NCI-H2227 treated with DMSO at 0.1 percent for 48 hours (cell line): ENCODE measurements around the gene SMAGP.
A peak's percentile ranks its signal among the peaks of the same experiment; 100 is the strongest.
"Not testable (repeated sequence)": the region's sequence is repeated elsewhere in the genome, so short reads cannot be mapped to it uniquely, and the experiment has no call there.

Source experiments
- DNase-seq: peaks from one replicate; lab custom pipeline; 2025; lab: John Stamatoyannopoulos, UW

The SMAGP gene

DNA sequence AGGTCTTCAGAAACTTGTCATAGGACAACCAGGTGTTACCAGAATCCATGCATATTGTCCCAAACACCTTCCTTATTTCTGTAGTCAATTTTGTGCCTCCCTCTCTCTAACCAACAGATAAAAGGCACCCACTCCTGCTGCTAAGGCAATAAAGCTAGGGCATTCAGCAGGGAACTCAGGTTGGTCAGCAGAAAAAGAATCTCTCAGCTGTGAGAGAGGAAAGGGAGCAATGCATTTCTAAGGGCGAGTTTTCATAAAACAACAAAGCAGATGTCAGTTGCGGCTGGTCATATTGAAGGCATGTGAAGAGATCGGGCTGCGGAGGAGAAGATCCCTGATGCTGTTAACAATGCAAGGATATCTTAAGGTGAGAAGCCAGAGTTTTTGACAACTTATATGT, 45.0 kb downstream of the SMAGP start:
- DNase-seq, result no peak

DNA sequence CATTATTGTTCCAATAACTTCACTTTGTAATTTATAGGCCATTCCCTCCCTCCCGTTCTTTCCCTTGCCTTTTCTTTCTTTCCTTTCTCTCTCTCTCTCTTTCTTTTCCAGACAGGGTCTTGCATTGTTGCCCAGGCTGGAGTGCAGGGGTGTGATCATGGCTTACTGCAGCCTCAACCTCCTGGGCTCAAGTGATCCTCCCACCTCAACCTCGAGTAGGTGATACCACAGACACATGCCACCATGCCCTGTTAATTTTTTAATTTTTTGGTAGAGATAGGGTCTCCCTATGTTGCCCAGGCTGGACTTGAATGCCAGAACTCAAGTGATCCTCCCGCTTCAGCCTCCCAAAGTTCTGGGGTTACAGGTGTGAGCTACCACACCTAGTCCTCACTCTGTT, 45.6 kb downstream of the SMAGP start:
- no peak for DNase-seq

DNA sequence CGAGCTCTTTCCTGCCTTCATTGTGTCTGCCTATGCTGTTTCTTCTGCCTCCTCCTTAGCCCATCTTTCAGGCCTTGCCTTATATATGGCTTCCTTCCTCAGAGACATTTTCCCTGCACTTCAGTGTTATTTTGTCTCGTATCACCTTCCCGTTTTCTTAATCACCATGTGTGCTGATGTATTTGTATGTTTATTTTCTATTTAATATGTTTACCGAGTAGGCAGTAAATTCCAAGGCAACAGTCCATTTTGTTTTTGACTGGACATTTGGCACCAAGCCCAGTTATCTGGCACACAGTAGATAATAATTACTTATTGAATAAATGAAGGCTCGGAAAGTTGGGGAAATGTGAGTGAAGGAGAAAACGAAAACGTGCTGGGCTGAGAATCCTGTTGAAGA, 47.8 kb downstream of the SMAGP start:
- peak; percentile 46 for DNase-seq

DNA sequence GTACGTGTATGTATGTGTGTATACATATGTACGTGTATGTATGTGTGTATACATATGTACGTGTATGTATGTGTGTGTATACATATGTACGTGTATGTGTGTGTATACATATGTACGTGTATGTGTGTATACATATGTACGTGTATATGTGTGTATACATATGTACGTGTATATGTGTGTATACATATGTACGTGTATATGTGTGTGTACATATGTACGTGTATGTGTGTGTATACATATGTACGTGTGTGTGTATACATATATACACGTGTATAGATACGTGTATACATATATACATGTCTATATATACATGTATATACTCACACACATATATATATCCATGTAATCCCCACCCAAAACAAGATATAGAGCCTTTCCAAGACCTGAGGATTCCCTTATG, 50.4 kb downstream of the SMAGP start:
- not testable (repeated sequence) for DNase-seq

DNA sequence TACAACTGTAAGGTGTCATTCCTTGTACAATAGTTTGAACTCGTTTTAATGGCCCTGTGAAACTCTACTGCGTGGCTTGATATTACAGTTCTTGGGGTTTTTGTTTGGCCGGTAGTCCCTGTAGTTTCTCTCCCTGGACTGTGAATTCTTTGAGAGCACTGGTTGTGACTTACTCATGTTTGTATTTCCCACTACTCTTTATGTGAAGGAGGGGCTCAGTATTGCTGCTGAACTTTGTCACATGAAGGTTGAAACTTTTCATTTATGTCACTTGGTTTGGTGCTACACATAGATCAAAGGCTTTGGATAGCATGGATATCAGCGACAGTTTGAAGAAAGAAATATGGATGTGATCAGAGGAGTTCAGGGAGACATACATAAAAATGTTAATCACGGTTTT, 50.9 kb downstream of the SMAGP start:
- no peak for DNase-seq

DNA sequence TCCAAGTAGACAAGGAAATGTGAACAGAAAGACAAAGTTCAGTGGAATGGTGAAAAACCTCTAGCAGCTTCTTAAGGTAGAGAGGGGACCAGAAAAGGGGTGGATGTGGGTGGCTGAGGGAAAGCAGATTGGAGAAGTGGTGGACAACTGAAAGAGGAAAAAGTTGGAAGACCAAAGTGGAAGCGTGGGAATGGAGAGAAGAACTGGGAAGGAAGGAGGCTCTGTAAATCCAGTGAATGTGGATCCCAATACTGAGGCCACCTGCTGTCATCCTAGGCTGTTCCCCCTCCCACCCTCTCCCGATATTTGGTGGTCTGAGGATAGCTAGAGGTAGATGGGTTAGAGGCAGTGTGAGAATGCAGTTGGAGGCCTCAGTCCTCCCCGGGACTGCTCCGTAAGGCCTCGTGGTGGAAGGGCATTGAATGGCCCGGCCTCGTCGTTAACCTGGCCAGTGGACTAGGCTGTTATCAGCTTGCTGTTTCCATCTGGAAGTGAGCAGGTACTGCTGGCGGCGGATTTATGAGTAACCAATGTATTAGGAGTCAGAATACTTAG, 51.5 kb downstream of the SMAGP start:
- no peak for DNase-seq

DNA sequence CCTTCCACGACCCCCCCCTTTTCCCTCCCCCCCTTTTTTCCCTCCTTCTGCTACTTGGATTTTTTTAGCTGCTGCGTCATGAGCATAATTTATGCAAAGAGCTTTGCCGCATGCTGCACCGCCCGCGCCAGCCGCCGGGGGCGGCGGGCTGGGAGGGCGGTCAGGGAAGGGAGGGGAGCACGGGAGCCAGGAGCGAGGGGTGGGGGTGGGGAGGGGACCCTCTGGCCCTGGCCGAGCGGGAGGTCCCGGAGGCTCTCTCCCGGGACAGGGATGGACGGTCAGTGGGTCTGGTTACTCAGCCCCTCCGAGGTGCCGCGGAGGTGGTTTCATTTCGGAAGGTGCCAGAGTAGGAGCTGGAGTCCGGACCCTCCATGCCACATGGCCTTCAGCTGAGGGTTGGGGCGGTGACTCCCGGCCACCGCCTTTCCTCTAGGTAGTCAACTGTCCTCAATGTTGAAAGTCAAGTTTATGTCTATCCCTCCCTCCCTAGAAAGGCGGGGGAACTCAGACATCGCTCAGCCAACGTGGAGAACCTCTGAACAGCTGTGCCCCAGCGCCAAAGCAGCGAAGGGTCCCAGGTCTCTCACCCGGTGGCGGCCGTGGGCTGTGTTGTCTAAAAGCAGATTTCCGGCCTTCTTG, 52.1 kb downstream of the SMAGP start, which contains the start of gene POU6F1:
Gene POU6F1 (minus strand): TSS at position 95 of the 639 bp plus-strand sequence. CDS start 11,226 bp downstream, outside the sequence.
- DNase-seq, result peak; percentile 44

DNA sequence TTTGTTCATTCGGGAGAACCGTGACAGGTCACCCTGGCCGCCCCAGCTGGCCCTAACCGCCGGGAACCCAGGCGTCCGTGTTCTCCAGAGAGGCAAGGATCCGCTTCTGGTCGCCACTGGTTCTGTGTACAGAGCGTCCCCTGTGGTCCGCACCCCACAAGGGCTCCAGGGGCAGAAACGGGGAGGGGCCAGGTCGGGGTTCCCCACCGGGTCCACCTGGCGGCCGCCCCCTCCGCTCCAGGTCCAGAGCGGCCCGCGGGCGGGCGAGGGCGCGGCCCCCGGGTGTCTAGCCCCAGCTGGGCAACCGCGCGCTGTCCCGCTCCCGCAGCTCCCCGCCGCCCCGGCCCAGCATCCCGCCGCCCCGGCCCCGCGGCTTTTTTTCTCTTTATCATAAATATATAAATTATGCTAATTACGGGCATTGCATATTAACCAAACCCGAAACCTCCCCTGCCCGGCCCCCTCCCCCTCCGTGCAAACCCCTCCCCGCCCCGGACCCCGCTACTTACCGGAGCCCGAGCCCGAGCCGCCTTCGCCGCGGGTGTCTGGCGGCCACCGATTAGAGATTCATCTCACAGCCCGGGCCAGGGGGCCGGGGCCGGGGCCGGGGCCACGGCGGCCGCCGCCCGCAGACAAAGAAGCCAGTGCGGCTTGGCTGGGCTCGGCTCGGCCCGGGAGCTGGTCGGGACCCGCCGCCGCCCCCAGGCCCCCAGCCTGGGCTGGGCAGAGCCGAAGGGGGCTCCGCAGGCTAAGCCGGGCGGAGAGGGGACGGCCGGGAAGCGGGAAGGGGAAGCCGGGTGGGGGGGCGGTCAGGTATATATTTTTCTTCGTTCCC, 52.9 kb downstream of the SMAGP start:
- DNase-seq, result no peak

DNA sequence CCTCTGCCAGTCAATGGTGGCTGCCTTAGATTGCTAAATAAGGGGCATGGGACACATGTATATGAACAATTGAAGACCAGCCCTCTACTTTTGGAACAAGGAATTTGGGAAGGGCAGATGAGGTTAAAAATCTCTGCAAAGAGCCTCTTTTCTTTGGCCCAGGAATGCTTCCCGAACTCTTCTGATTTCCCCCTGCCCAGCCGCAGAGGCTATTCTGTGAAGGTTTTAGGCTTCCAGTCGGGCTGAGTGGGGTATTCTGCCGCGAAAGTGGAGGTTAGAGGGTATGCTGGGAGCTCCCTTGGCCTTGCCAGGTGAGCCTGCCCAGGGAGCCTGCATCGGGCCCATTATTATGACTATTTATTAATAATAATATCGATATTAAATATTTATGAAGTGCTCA, 53.6 kb downstream of the SMAGP start:
- DNase-seq, result no peak

DNA sequence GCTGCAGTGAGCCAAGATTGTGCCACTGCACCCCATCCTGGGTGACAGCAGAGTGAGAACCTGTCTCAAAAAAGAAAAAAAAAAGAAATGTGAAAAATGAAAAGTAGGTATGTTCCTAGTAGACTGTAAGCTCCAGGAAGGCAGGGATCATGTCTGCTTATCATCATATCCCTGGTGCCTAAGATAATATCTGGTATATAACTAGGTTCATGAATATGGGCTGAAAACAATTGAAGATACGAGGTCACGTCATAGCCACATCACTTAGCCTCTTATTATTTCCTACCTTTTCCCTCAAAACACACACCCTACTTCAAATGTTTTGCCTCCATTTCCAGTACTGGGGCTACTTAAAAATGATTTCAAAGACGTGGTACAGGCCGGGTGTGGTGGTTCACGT, 55.3 kb downstream of the SMAGP start:
- DNase-seq, result no peak

DNA sequence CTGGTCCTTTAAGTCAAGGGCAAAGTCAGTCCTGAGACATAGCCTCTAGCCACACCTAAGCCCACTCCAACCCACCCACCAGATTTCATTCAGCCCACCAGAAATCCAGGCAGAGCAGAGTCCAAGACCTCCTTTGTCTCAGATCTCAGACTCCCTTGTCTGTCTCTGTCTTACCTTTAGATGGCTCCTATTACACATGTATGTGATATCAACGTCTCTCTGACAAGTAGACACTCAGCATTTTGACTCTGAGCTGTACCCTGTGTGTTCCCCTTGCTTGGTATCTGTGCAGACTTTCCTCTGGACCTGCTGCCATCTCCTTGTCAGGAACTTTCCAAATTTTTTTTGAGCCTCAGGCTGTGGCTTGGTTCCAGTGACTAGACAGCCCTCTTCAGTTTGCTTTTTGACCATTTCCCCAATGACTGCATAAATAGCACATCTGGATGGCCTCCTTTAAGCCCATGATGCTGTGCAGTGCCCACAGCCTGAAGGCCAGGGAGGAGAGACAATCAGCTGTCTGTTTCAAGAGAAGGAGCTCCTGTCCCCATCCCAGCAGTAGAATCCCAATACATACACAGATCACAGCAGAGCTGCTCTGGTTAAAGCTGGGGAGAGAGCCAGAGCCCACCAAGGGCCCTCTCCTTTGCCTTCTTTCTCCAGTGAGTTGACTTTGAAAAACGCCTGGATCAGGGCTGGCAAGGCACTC, 59.4 kb downstream of the SMAGP start:
- no peak for DNase-seq

DNA sequence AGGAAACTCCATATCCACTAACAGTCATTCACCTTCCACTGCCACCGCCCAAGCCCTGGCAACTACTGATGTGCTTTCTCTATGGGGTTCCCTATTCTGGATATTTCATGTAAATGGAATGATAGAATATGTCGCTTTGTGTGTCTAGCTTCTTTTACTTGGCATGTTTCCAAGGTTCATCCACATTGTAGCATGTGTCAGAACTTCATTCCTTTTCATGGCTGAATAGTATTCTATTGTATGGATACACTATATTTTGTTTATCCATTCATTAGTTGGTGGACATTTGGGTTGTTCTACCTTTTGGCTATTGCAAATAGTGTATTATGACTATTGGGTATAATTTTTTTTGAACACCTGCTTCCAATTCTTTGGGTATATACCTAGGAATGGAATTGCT, 61.0 kb downstream of the SMAGP start:
- DNase-seq, result no peak

DNA sequence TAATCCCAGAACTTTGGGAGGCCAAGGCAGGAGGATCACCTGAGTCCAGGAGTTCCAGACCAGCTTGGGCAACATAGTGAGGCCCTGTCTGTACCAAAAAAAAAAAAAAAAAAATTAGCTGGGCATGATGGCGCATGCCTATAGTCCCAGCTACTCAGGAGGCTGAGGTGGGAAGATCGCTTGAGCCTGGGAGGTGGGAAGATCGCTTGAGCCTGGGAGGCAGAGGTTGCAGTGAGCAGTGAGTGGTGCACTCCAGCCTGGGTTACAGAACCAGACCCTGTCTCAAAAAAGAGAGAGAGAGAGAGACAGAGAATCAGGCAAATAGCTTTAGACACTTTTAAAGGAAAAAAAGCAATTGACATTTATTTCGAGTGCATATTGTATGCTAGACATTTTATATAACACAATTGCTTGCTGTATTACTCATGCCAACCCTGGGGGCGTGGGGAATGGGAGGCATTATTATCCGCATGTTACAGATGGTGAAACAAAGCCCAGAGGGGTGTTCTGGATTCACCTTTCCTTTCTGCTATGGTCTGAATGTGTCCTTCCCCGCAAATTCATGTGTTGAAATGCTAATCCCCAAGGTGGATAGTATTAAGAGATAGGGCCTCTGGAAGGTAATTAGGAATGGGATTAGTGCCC, 62.1 kb downstream of the SMAGP start:
- DNase-seq, result no peak

DNA sequence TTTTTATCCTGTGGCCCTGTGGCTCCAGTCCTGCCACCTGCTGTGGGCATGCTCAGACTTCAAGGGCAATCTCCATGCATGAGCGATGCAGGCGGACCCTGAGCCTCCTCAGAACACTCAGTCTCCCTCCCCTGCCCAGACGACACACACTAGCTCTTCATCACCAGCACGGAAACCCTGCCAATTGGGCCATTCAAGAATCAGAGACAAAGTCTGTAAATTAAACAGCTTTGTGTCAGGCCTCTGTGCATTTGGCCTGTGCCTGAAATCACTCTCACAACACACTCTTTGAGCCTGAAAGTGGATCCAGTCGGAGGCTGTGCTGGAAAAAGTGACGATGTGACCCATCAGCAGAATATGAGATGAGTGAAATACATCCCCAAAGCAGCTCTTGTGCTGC, 64.9 kb downstream of the SMAGP start:
- no peak for DNase-seq

DNA sequence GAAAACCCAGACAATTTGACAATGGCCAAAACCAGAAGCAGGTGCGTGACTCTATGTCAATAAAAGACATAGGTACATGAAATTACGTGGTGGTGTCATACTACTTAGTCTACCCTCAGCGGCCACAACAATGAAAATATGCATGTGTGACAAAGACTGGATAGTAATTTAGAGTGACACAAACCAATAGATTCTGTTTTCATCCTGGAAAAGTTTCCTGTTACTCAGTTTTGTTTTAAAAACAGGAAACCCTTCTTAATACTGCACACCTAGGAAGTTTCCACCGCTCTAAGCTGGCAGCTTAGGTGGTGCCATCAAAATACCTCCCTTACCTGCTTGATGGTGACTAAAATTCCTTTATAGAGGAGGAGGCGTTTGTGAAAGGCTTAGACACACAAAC, 67.5 kb downstream of the SMAGP start:
- DNase-seq, result no peak

DNA sequence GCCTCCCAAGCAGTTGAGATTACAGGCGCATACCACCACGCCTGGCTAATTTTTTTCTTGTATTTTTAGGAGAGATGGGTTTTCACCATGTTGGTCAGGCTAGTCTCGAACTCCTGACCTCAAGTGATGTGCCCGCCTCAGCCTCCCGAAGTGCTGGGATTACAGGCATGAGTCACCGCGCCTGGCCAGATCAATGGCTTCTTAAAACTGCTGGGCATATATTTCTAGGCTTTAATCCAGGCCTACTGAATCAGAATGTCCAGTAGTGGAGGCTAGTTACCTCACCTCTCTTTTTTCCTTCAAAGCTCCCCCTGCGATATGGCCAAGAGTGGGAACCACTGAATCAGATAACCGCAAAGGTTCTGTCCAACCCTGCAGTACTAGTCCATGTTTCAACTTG, 69.4 kb downstream of the SMAGP start:
- DNase-seq, result no peak

DNA sequence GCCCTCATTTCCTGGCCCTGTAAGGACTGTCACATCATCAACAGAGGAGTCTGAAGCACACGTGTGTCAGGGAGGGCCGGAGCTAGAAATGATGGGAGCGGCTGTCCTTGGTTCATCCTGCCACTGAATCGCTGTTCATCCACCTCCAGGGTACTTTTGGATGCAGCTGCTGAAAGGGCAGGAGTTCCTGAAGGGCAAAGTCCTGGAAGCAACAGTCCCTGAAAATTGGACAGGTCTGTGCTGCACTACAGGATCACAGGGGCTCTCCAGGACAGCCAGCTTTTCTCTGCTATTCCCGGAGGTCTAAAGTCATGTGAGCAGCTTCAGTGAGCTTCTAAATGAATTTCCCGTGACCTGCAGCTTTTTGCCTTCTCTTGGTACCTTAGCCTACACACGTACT, 70.1 kb downstream of the SMAGP start:
- no peak for DNase-seq

DNA sequence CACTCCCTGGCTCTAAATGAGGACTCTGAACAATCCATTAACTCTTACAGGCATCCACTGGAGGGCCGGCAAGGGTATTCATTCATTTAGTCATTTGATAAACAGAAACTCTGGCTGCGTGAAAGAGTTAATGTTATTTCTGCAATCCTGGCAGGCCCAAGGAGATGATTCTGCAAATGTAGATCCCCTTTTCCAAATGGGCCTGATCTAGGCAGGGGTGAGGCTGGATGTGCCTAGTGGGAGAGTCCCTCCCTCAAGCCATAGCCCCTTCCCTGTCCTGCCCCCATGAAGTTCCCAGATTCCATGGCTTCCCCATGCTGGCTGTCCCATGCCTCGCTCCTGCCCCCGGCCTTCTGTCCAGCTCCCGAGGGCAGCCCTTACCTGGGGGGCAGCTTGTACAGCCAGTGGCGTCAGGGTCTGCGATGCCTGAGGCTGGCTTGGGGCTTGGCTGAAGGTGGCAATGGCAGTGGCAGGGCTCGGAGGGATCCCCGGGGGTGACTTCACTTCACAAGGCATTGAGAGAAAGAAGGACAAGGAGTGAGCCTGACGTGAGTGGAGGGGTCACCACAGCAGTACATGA, 70.8 kb downstream of the SMAGP start:
- no peak for DNase-seq

DNA sequence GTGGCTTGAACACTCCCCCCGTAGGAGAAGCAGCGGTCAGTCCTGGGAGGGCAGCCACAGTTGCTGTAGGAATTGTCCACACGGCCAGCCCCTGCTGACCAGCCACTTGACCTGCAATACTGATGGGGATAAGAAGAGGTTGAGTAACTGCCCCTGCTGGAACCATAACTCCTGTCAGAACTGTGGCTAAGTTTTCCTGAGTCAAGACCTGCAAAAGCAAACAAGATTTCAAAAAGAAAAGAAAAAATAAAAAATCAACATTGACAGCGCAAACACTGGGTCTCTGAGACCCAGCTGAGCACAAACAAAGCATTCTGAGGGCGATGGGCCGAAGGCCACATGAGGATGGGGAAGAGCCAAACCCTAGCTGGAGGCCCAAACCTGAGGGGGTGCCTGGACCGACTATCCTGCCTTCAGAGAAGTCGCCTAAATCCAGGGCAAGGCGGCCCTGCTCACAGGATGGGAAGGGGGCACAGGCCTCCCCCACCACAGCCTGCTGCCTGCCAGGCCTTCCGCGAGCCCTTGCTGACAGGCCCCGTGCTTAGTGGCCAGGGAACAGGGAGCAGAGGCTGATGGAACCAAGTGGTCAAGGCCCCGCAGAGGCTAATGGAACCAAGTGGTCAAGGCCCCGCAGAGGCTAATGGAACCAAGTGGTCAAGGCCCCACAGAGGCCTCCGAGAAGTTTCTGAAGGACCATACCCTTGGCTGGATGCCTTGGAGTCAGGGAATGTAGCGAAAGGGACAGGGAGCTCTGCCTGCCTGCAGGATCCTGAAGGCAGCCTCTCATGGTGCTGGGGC, 71.4 kb downstream of the SMAGP start:
- DNase-seq, result no peak

DNA sequence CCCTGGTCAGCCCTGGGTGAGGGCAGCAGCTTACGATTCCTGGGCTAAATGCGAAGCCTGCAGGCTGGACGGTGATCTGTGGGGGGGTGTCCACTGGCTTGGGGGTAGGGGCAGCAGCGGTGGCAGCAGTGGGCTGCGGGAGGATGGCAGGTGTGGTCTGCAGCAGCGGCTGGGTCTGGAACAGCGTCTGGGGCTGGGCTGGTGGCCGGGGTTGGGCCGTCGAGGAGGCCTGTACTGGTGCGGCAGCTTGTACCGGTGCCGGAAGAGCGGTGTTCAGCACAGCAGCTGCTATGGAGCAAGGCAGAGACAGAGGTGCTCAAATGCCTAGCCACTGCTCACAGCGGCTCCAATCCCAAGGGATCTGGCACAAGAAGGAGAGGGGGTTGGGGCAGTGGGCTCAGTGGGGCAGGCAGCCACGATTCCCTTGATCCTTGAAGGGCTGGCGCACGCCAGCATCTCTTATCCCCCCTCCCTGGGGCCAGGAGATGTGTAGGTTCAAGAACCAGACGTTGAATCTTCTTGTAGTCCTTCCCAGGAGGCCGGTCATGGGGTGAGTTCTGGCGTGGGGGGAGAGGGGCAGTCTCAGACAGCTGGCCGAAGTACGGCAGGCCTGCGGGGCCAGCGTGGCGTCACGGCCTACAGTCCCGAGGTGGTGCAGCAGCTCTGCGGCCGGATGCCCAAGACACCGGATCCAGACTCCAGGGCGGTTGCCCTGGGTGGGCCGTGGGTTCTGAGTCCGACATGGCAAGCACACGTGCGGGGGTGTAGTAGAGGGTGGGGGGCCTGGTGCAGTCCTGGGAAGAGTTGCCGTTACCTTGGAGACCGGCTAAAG, 72.3 kb downstream of the SMAGP start:
- DNase-seq, result no peak
